Activated naive CD4-positive, alpha-beta T cell treated with anti-CD3 and anti-CD28 coated beads, Interleukin-2, amount 50 U/mL, for 72 hours (primary cell): ENCODE measurements around the gene ELAVL1. TPM values are rescaled to one million over a fixed set of nuclear protein-coding genes. Genes with fewer than 3 reads are reported as not detected.

Experiments used
- ATAC-seq, 2 donors: fragments of 150-1000 bp; cut with Tn5 transposase; 2 replicates each; pipeline ENCODE4 v1.10.0; 2021; ENCODE audit warnings: mild to moderate bottlenecking in 2 of 2, moderate library complexity in 2 of 2
- DNase-seq, 2 donors: peaks; one replicate each; pipeline ENCODE4 v3.0.0; 2021 to 2022; ENCODE audit warnings: low spot score in 2 of 2
- H3K27ac Mint-ChIP-seq, 2 donors: one replicate each; pipeline ENCODE4 v1.8.0; 2022; ENCODE audit warnings: mild to moderate bottlenecking in 2 of 2, mixed read lengths in 2 of 2
- H3K36me3 Mint-ChIP-seq, 2 donors: one replicate each; pipeline ENCODE4 v1.8.0; 2022; ENCODE audit warnings: mixed read lengths in 2 of 2
- H3K9me3 Mint-ChIP-seq, 2 donors: one replicate each; pipeline ENCODE4 v1.8.0; 2022; ENCODE audit warnings: mixed read lengths in 2 of 2
- total RNA-seq, 2 donors: library from RNA; stranded (reverse); gene quantifications; one replicate each; pipeline ENCODE4 v1.2.3, GENCODE V29; 2022

ELAVL1 gene
- total RNA-seq, 2 donors from 2014 or later = 121 to 146 TPM

DNA sequence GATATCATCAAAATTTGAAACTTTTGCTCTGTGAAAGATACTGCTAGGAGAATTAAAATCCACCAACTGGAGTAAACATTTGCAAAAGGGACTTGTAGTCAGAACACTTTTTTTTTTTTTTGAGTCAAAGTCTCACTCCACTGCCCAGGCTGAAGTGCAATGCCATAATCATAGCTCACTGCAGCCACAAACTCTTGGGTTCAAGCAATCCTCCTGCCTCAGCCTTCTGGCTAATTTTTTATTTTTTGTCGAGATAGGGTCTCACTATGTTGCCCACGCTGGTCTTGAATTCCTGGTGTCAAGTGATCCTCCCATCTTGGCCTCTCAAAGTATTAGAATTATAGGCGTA, 9.7 kb downstream of the ELAVL1 start:
- no peak for ATAC-seq
- H3K36me3 Mint-ChIP-seq = peaks cover 4 to 5% of the 10 kb centered on the region in 2 donors
- no peak overlapping the region for H3K27ac Mint-ChIP-seq
- DNase-seq = no peak
- H3K9me3 Mint-ChIP-seq = no peaks in the 10 kb centered on the region

DNA sequence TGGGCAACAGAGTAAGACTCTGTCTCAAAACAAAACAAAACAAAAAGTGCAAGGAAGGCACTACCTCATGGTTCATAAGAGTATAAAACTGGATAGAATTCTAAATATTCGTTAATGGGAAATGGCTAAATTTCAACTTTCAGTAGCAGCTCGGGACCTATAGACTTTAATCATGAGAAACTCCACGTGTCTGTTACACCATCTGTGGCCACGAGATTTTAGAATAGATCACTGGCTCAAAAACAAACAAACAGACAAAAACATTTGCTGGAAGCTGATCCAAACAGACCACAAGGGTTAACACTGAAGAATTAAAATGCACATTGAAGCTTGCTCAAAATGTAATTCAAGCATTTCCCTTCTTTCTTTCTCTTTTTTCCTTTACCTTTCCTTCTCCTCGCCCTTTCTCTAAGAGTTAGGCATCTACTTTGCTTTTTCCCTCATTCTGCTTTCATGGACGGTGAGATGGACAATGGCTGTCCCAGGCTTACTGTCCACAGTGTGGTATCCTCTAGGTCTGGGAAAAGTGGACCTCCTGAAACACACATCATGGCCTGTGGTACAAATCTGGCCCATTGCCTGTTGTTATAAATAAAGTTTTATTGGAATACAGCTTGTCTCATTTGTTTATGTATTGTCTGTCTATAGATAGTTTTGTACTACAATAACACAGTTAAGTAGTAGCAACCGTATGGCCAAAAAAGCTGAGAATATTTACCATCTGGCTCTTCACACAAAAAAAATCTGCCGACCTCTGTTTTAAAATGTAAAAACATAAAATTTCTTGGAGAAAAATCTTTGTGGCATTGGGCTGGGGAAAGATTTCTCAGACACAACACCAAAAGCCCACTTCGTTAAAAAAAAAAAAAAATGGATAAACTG, 10.3 kb downstream of the ELAVL1 start:
- ATAC-seq (no peak), DNase-seq (no peak)
- Mint-ChIP-seq H3K9me3 (no peaks in the 10 kb centered on the region), H3K27ac (peak overlapping the region in 1 of 2 donors; percentile 93), H3K36me3 (peaks cover 4 to 5% of the 10 kb centered on the region in 2 donors)

DNA sequence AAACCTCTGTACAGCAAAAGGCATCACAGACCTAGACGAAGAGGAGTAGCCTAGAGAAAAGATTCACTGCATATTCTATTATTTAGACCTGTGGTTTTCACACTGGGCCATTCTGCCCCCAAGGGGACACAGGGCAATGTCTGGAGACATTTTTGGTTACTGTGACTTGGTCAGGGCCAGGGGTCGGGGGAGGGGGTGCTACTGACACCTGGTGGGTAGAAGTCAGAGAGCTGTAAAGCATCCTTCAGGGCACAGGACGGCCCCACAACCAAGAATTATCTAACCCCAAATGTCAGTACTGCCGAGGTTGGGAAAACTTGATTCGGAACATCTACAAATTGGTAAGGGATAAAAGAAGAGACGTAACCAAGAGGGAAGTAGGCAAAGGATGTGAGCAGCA, 11.3 kb downstream of the ELAVL1 start:
- no peak for DNase-seq
- H3K9me3 Mint-ChIP-seq = no peaks in the 10 kb centered on the region
- ATAC-seq = no peak
- H3K36me3 Mint-ChIP-seq = peaks cover 4 to 5% of the 10 kb centered on the region in 2 donors
- H3K27ac Mint-ChIP-seq = peak overlapping the region; percentile 26 to 74

DNA sequence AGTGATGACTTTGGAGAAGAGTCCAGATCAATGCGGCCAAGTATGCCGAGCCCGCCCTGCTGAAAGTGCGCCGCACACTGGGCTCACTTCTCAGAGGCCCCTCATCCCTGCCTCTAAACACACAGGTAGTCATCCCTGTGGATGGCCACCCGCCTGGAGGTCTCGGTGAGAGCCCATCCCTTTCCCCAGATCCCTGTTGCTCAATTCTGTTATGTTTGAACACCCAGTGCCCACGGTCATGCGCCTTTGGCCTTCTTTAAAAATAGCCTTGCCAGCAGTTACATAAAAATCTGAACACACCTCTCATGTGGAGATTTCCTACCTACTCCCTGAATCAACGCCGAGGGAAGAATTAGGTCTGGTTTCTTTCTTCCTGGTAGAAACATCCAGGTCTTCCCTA, 11.9 kb downstream of the ELAVL1 start:
- ATAC-seq = no peak
- H3K9me3 Mint-ChIP-seq = no peaks in the 10 kb centered on the region
- DNase-seq = no peak
- H3K27ac Mint-ChIP-seq = peak overlapping the region; percentile 26 to 74
- peaks cover 4 to 10% of the 10 kb centered on the region in 2 donors for H3K36me3 Mint-ChIP-seq

DNA sequence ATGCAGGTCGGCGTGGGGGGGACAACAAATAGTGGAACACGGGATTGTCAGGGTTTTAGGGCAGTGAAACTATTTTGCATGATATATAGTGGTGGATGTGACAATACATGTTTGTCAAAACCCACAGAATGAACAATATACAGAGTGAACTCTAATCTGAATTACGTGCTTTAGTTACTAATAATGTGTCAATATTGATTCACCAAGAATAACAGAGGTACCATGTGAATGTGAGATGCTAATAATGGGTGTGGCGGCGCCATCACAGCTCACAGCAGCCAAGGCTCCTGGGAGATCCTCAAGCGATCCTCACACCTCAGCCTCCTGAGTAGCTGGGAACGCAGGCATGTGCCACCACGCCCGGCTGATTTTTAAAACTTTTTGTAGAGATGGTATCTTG, 12.9 kb downstream of the ELAVL1 start:
- no peak for ATAC-seq
- peaks cover 4 to 20% of the 10 kb centered on the region in 2 donors for H3K36me3 Mint-ChIP-seq
- no peaks in the 10 kb centered on the region for H3K9me3 Mint-ChIP-seq
- DNase-seq = no peak
- no peak overlapping the region for H3K27ac Mint-ChIP-seq

DNA sequence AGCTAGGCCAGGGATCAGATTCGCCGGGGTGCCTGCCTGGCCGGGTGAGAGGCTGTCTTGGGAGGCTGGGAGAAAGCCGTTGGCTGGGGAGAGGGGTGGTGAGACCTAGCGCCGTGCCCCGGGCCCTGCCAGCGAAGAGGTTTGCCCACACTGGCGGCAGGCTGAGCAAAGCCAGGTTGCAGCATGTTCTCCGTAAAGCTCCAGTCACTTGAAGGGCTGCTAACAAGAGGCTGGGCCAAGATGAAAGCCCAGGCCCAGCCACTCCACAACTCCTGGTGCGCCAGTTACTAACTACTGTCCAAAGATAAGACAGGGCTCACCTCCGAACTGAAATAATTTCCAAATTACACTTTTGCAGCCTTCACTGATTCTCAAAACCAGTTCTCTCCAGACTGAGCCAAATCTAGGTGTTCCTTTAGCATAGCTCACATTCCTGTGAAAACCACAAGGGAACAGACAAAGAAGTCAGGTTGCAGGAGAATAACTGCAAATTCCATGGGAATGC, 16.3 kb downstream of the ELAVL1 start:
- peaks cover 4 to 20% of the 10 kb centered on the region in 2 donors for H3K36me3 Mint-ChIP-seq
- ATAC-seq = no peak

DNA sequence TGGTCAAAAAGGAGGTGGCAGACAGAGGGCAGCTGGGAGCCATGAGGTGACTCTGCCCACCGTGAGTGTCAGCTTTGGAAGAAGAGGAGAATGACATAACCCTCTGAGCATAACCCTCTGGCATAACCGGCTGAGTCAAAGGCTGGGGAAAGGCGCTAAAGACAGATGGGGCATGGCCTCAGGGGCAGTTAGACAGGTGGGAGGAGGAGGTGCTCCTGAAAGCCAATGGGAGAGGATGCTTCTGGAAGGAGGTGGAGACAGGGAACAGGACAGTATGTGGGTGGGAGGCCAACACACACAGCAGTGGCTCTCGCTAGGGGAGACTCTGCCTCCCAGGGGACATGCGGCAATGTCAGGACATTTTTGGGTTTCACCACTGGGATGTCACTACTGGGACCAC, 17.1 kb downstream of the ELAVL1 start:
- DNase-seq (no peak), ATAC-seq (no peak)
- peaks cover 9 to 20% of the 10 kb centered on the region in 2 donors for H3K36me3 Mint-ChIP-seq
- H3K27ac Mint-ChIP-seq = peak overlapping the region; percentile 27 to 76
- H3K9me3 Mint-ChIP-seq = no peaks in the 10 kb centered on the region

More for the DNA sequence above, 16.3 kb downstream of the ELAVL1 start:
- H3K9me3 Mint-ChIP-seq = no peaks in the 10 kb centered on the region
- H3K27ac Mint-ChIP-seq = peak overlapping the region in 1 of 2 donors; percentile 27
- DNase-seq = no peak

DNA sequence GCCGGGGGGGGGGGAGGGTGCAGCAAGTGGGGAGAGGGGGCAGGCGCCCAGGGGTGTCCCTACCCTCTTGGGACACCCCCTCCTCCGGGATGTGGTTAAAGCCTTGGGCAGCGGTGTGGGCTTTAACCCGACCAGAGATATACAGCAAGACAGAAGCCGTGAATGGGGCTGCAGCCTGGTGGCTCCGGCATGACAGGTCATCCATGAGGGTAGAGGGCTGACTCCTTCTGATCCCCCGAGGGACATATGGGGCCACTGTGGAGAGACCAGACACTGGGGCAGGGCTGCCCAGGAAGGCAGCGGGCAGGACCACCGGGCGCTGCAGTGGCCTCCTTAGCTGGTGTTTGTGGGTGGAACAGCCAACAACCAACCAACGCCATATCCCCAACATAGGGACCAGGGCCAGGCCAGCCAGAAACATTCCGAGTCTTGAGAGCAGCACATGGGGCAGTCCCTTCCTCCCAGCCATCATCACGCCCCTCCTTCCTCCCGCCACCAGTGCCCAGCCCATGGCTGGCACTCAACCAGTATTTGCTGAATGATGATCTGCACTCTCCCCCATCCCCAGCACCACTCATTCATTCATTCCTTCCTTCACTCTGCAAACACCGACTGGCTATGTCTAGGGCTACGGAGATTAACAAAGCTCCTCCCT, 18.2 kb downstream of the ELAVL1 start:
- no peak for ATAC-seq
- Mint-ChIP-seq H3K36me3 (peaks cover 9 to 20% of the 10 kb centered on the region in 2 donors), H3K27ac (peak overlapping the region in 1 of 2 donors; percentile 90), H3K9me3 (no peaks in the 10 kb centered on the region)
- no peak for DNase-seq

DNA sequence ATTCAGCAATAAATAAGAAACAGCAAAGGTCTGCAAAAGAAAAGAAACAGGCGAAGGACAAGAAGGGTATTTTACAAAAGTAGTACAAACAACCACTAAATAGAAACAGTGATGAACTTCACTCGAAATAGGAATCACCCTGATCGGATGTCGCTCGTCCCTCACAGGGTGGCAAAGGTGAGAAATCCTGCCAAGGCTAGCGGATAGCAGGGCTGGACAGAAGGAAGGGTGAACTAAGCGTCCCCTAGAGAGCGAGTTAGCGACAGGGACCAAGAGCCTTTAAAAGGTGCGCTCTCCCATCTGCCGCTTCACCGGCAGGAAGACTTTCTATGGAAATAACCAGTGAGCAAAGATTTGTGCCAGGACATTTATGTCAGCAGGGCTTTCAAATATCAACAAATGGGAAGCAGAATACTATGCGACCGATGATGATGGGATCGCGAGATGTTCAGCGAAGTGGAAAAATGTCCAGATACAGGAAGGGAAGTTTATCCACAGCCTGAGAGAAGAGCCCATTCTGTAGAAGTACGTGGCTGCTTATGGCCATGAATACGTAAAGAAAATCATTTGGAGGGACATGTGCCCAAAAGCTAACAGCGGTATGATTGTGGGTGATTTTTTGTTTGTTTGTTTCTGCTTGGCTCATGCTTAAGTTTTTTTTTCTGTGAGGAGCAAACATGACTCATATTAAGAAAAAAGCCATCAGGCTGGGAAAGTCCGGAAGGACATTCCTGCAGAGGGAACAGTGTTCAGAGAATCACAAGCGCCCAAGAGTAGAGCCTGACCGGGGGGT, 18.9 kb downstream of the ELAVL1 start:
- Mint-ChIP-seq H3K9me3 (no peaks in the 10 kb centered on the region), H3K27ac (no peak overlapping the region), H3K36me3 (peaks cover 8 to 18% of the 10 kb centered on the region in 2 donors)
- ATAC-seq (no peak), DNase-seq (no peak)

DNA sequence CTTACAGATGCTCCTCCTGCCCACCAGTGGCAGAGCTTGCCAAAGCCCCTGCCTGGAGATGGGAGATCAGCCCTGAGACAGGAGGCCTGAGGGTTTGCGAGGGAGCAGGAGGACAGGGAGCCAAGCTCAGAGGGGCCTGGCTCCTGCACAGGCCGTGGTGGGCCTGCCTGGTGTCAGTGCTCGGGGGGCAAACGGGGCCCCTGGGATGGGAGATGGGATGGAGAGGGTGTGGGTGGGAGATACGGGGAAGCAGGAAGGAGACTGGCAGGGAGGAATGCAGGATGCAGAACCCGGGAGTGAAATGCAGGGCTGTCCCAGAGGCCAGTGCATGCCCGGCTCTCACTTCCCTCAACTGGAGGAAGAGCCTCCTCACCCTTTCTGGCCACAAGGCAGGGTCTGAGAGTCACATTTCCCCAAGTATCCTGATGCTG, 19.9 kb downstream of the ELAVL1 start:
- no peak for ATAC-seq
- Mint-ChIP-seq H3K36me3 (peaks cover 5 to 14% of the 10 kb centered on the region in 2 donors), H3K27ac (no peak overlapping the region), H3K9me3 (no peaks in the 10 kb centered on the region)
- no peak for DNase-seq

DNA sequence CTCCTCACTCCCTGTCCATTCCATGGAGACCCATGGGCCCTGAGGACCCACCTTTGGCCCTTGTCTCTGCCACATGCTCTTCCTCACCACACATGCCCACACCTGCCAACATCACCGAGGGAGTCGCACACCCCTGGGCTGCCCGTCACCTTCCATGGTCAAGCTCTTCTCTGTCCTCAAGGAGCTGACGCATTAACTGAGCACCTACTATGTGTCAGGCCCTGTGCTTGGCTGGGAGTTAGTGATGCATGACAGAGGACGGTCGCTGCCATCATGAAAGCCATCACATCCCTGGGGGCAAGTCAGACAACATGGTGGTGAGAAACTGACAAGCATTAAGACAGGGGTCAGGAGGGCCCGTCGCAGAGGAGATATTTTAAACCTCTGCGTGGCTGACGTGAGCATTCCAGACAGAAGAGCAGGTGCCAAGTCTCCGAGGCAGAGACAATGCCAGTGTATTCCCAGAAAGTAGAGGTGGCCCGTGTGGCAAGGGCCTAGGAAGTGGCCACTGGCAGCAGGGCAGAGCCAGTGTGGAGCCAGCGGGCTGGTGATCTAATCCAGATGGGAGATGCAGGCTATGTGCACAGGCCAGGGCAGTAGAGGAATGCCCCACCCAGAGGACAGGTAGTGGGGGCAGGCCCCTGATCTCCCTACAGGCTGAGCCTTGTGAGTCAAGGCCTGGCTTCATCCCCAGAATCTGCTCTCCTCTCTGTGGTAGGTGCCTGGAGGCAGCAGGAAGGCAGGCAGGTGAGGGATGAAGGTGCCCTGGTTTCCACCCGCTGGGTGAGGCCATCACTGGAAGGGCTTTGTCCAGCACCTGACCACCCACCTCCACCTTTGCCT, 21.2 kb downstream of the ELAVL1 start:
- ATAC-seq (no peak), DNase-seq (no peak)
- peaks cover 5 to 14% of the 10 kb centered on the region in 2 donors for H3K36me3 Mint-ChIP-seq
- no peaks in the 10 kb centered on the region for H3K9me3 Mint-ChIP-seq
- peak overlapping the region; percentile 74 to 97 for H3K27ac Mint-ChIP-seq

DNA sequence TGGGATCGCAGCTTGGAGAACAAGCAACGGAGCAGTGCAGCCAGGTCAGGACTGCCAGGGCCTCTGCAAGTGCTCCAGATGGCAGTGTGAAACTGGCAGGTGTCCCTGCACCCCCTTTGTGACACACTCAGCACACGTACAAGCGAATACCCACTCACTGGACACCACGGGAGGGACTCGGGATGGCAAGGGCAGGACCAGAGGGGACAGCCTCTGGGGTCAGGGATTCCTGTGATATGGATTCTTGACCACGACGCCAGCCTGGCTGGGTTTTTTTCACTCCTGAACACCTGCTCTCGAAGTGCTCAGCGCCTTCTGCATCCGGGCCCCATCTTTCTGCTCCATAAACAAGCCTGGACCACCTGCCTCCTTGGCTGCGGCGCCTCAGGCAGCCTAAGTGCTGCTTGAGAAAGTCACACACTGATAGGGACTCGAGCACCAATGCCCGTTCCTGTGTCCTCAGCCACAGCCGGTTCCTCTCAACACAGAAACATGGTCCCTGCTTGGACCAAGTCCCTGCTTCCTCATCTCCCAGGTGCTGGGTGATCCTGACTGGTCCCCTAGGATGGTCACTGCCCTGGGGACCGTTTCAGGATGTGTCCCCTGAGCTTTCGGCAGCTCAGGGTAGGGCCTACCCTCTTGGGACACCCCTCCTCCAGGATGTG, 22.0 kb downstream of the ELAVL1 start:
- no peak for ATAC-seq

DNA sequence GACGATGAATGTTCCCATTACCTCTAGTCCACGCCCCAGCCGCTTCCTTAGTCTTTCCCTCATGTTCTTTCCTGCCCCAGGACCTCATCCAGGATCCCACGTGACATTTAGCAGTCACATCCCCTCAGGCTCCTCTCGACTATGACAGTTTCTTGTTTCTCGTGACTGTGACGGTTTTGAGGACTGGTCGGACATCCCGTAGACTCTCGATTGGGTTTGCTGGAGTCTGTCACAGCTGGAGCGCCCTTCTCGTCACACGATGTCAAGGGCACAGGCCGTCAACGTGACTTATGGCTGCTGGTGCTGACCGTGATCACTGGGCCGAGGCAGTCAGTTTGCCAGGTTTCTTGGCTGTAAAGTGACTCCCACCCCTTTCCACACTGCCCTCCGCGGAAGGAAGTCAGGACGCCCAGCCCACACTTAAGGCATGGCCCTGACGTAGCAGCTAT, 22.8 kb downstream of the ELAVL1 start:
- Mint-ChIP-seq H3K27ac (no peak overlapping the region), H3K36me3 (peaks cover 1 to 5% of the 10 kb centered on the region in 2 donors), H3K9me3 (no peaks in the 10 kb centered on the region)
- no peak for ATAC-seq
- no peak for DNase-seq

More for the DNA sequence above, 22.0 kb downstream of the ELAVL1 start:
- Mint-ChIP-seq H3K36me3 (peaks cover 5 to 9% of the 10 kb centered on the region in 2 donors), H3K27ac (peak overlapping the region; percentile 74 to 86), H3K9me3 (no peaks in the 10 kb centered on the region)
- DNase-seq = no peak

DNA sequence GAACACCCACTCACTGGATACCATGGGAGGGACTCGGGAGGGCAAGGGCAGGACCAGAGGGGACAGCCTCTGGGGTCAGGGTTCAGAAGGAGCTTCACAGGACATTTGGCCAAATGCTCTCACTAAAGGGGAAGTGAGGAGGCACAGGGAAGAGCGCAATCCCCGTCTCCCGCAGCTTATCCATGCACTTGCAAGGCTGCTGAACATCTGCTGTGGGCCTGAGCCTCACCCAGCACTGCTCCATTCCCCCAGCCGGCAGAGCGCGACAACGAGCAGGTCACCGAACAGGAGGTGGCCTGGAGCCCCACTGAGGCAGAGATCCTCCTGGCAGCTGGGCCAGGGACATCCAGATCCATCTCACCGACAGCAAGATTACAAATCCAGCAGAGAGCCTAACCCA, 23.3 kb downstream of the ELAVL1 start:
- Mint-ChIP-seq H3K27ac (no peak overlapping the region), H3K36me3 (peaks cover 0 to 5% of the 10 kb centered on the region in 2 donors), H3K9me3 (no peaks in the 10 kb centered on the region)
- no peak for DNase-seq
- ATAC-seq = no peak

DNA sequence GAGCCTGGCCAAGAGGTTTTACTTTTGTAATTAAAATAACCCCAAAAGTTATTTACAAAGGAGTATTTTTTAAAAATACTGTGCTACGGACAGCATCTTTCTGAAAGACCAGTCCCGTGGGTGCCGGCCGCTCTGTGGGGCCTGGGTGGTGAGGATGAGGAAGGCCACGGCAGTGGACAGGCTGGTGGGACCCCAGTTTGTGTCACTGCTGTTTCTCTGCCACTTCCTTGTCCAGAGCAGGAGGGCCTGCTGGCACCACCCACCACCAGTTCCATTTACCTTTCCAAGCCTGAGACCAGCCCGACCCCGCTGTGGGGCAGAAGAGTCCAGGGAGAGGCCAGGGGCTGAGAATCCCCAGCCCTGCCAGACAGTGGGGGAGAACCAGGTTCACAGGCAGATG, 23.8 kb downstream of the ELAVL1 start:
- DNase-seq (no peak), ATAC-seq (no peak)
- Mint-ChIP-seq H3K36me3 (peaks cover 0 to 5% of the 10 kb centered on the region in 2 donors), H3K27ac (peak overlapping the region in 1 of 2 donors; percentile 36), H3K9me3 (no peaks in the 10 kb centered on the region)
